WERI-Rb-1 (cell line): ENCODE data around the gene ATP1B4.
A peak's percentile ranks its signal among the peaks of the same experiment; 100 is the strongest.

Experiments
- DNase-seq: peaks from one replicate; pipeline ENCODE4 v3.0.0-alpha.2; 2020
- H3K27ac ChIP-seq: fragments of 250-450 bp; sonication (Bioruptor Pico); 2 replicates; pipeline ENCODE4 v1.5.1; 2020; ENCODE audit warnings: mild to moderate bottlenecking, moderate library complexity
- H3K27me3 ChIP-seq: fragments of 250-450 bp; sonication (Bioruptor Pico); 2 replicates; pipeline ENCODE4 v1.5.1; 2021; ENCODE audit warnings: mild to moderate bottlenecking, low read depth, moderate library complexity; ENCODE audit not compliant: insufficient read depth, severe bottlenecking
- H3K36me3 ChIP-seq: fragments of 250-450 bp; sonication (Bioruptor Pico); 2 replicates; pipeline ENCODE4 v1.5.1; 2020; ENCODE audit warnings: mild to moderate bottlenecking, moderate library complexity
- H3K4me3 ChIP-seq: 2 replicates; pipeline ENCODE4 v1.5.1; 2011; ENCODE audit warnings: low read depth, mild to moderate bottlenecking, control low read depth, low read length
- H3K9me3 ChIP-seq: fragments of 250-450 bp; sonication (Bioruptor Pico); 2 replicates; pipeline ENCODE4 v1.5.1; 2021; ENCODE audit warnings: mild to moderate bottlenecking, moderate library complexity; ENCODE audit not compliant: severe bottlenecking
- CTCF ChIP-seq: IDR thresholded peaks from 2 replicates; pipeline ENCODE4 v1.5.1; 2011; ENCODE audit warnings: low read depth, mild to moderate bottlenecking, control low read depth, inconsistent platforms, low read length

Gene ATP1B4

GRCh38 chrX:120350450-120351138, 11.3 kb upstream of the ATP1B4 start:
- Histone ChIP-seq H3K4me3 (no peak overlapping the region), H3K36me3 (no peaks in the 10 kb centered on the region), H3K9me3 (no peaks in the 10 kb centered on the region), H3K27ac (no peak overlapping the region), H3K27me3 (peaks cover 6% of the 10 kb centered on the region)
- TF ChIP-seq CTCF, result no peak
- peak; percentile 49 for DNase-seq

GRCh38 chrX:120356084-120356483, 5.8 kb upstream of the ATP1B4 start:
- H3K27ac ChIP-seq, result no peak overlapping the region
- no peak overlapping the region for H3K4me3 ChIP-seq
- no peak for DNase-seq
- no peaks in the 10 kb centered on the region for H3K36me3 ChIP-seq
- H3K27me3 ChIP-seq, result peaks cover 16% of the 10 kb centered on the region
- no peaks in the 10 kb centered on the region for H3K9me3 ChIP-seq
- TF ChIP-seq CTCF, result no peak

- TF ChIP-seq CTCF, result no peak
- no peaks in the 10 kb centered on the region for H3K36me3 ChIP-seq
- H3K27ac ChIP-seq, result no peak overlapping the region
- H3K9me3 ChIP-seq, result no peaks in the 10 kb centered on the region
- no peak overlapping the region for H3K4me3 ChIP-seq
- H3K27me3 ChIP-seq, result peaks cover 17% of the 10 kb centered on the region
- DNase-seq, result no peak
Observed at GRCh38 chrX:120357186-120357585, 4.7 kb upstream of the ATP1B4 start.

- Histone ChIP-seq H3K4me3 (no peak overlapping the region), H3K36me3 (no peaks in the 10 kb centered on the region), H3K27me3 (peaks cover 18% of the 10 kb centered on the region), H3K9me3 (no peaks in the 10 kb centered on the region), H3K27ac (no peak overlapping the region)
- DNase-seq, result no peak
- no peak for TF ChIP-seq CTCF
Observed at GRCh38 chrX:120358737-120359456, 3.0 kb upstream of the ATP1B4 start.

GRCh38 chrX:120365320-120365719, 3.4 kb downstream of the ATP1B4 start:
- TF ChIP-seq CTCF, result peak; percentile 62
- H3K27me3 ChIP-seq, result peaks cover 20% of the 10 kb centered on the region
- H3K4me3 ChIP-seq, result no peak overlapping the region
- no peaks in the 10 kb centered on the region for H3K9me3 ChIP-seq
- no peaks in the 10 kb centered on the region for H3K36me3 ChIP-seq
- H3K27ac ChIP-seq, result no peak overlapping the region
- DNase-seq, result peak; percentile 56
